A673 (cell line): ENCODE measurements around the gene GPR152. TPM values are rescaled to one million over a fixed set of nuclear protein-coding genes. Genes with fewer than 3 reads are reported as not detected.

Experiments
- BruUV-seq: library from RNA; stranded (reverse); fragments of 400-500 nt; replicated peaks from 2 replicates; lab custom pipeline; 2021; lab: Mats Ljungman, UMichigan
- CTCF ChIA-PET: fragments of 300-600 bp; sonication (Branson Sonifier 250); formaldehyde crosslinking; loops from one replicate; lab custom pipeline; 2022; ENCODE audit warnings: antibody characterized with exemption; lab: Charles Lee
- POLR2A ChIA-PET: fragments of 300-600 bp; sonication (Branson Sonifier 250); formaldehyde crosslinking; loops from one replicate; lab custom pipeline; 2022; ENCODE audit warnings: antibody characterized with exemption; ENCODE audit not compliant: low non-redundant PET; lab: Charles Lee
- DNase-seq: peaks from one replicate; pipeline ENCODE4 v3.0.0-alpha.2; 2015; ENCODE audit warnings: low spot score
- H3K27ac ChIP-seq: fragments of 200-600 bp; sonication (generic); 2 replicates; pipeline ENCODE4 v1.5.1; 2016; ENCODE audit warnings: mixed run types, low read depth, mild to moderate bottlenecking, mixed read lengths, antibody characterized with exemption, low read length; ENCODE audit not compliant: poor library complexity, severe bottlenecking
- H3K27me3 ChIP-seq: fragments of 200-600 bp; sonication (generic); replicated peaks from 2 replicates; pipeline ENCODE4 v1.6.1; 2017; ENCODE audit warnings: mixed run types, low read depth, mild to moderate bottlenecking, mixed read lengths, antibody characterized with exemption, low read length; ENCODE audit not compliant: insufficient read depth, poor library complexity
- H3K36me3 ChIP-seq: fragments of 200-600 bp; sonication (generic); 2 replicates; pipeline ENCODE4 v1.6.1; 2016; ENCODE audit warnings: mixed run types, mild to moderate bottlenecking, mixed read lengths, antibody characterized with exemption, low read length; ENCODE audit not compliant: insufficient read depth, poor library complexity, severe bottlenecking
- H3K4me1 ChIP-seq: fragments of 200-600 bp; sonication (generic); 2 replicates; pipeline ENCODE4 v1.6.1; 2017; ENCODE audit warnings: mixed run types, mild to moderate bottlenecking, mixed read lengths, antibody characterized with exemption, low read length; ENCODE audit not compliant: insufficient read depth, poor library complexity, severe bottlenecking
- H3K4me3 ChIP-seq: fragments of 200-600 bp; sonication (generic); 2 replicates; pipeline ENCODE4 v1.5.1; 2016; ENCODE audit warnings: low read depth, mixed run types, mild to moderate bottlenecking, mixed read lengths, low read length; ENCODE audit not compliant: poor library complexity, severe bottlenecking
- H3K9me3 ChIP-seq: fragments of 200-600 bp; sonication (generic); 2 replicates; pipeline ENCODE4 v1.6.1; 2016; ENCODE audit warnings: mixed run types, low read depth, mild to moderate bottlenecking, mixed read lengths, antibody characterized with exemption, low read length; ENCODE audit not compliant: poor library complexity, severe bottlenecking
- EZH2 ChIP-seq: fragments of 200-600 bp; sonication (generic); IDR thresholded peaks from 2 replicates; pipeline ENCODE4 v1.6.1; 2017; ENCODE audit warnings: borderline replicate concordance, low read depth, mild to moderate bottlenecking, mixed read lengths, antibody characterized with exemption, low read length; ENCODE audit not compliant: poor library complexity, severe bottlenecking
- intact Hi-C: fragments of 100-400 bp; cut with micrococcal nuclease; formaldehyde crosslinking; loops from one replicate; pipeline ENCODE4 v1.10.0; 2022; ENCODE audit not compliant: unreplicated experiment
- total RNA-seq: library from RNA; stranded (reverse); gene quantifications from 2 replicates; pipeline ENCODE4 v1.2.3, GENCODE V29; 2021
- TF ChIP-seq, protein P1 (sequence below): fragments of 300-800, 200-600 bp; sonication (generic); conservative IDR thresholded peaks from 2 replicates; pipeline ENCODE4 v1.5.1; 2017; ENCODE audit warnings: low read depth, mild to moderate bottlenecking, antibody characterized with exemption, low read length, moderate library complexity, mixed read lengths

The GPR152 gene
- total RNA-seq, 1 experiment from 2014 or later, result not detected

DNA sequence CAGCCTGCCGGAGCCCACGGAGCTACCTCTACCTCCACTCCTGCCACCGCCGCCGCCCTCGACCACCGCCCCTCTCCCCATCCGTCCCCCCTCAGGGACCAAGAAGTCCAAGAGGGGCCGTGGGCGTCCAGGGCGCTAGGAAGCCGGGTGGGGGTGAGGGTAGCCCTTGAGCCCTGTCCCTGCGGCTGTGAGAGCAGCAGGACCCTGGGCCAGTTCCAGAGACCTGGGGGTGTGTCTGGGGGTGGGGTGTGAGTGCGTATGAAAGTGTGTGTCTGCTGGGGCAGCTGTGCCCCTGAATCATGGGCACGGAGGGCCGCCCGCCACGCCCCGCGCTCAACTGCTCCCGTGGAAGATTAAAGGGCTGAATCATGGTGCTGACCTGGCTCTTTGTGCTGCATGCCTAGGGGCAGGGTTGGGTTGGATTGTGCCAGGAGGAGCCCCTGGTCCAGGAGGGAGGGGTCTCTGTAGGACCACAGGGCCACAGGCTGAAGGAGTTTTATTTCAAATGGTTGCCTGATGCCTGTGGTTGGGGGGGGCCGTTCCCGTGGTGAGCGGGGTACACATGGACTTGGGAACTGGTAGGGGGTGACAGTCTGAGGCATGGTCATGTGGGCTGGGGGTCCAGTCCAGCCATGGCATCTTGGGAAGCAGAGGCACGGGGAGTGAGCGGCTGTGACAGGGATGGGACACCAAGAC is 17.4 kb downstream of the GPR152 start:
- TF ChIP-seq EZH2, result no peak
- TF ChIP-seq, protein P1, sequence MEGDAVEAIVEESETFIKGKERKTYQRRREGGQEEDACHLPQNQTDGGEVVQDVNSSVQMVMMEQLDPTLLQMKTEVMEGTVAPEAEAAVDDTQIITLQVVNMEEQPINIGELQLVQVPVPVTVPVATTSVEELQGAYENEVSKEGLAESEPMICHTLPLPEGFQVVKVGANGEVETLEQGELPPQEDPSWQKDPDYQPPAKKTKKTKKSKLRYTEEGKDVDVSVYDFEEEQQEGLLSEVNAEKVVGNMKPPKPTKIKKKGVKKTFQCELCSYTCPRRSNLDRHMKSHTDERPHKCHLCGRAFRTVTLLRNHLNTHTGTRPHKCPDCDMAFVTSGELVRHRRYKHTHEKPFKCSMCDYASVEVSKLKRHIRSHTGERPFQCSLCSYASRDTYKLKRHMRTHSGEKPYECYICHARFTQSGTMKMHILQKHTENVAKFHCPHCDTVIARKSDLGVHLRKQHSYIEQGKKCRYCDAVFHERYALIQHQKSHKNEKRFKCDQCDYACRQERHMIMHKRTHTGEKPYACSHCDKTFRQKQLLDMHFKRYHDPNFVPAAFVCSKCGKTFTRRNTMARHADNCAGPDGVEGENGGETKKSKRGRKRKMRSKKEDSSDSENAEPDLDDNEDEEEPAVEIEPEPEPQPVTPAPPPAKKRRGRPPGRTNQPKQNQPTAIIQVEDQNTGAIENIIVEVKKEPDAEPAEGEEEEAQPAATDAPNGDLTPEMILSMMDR, result no peak
- no peak overlapping the region for H3K4me3 ChIP-seq
- no peak for DNase-seq
- H3K9me3 ChIP-seq, result no peaks in the 10 kb centered on the region
- no peaks in the 10 kb centered on the region for H3K4me1 ChIP-seq
- ChIA-PET CTCF (no interaction called here), POLR2A (no interaction called here)
- intact Hi-C loops, result no loop called here
- peaks cover 34% of the 10 kb centered on the region for H3K36me3 ChIP-seq
- H3K27me3 ChIP-seq, result no peaks in the 10 kb centered on the region
- no peak overlapping the region for H3K27ac ChIP-seq
- BruUV-seq, result no TSS peak

DNA sequence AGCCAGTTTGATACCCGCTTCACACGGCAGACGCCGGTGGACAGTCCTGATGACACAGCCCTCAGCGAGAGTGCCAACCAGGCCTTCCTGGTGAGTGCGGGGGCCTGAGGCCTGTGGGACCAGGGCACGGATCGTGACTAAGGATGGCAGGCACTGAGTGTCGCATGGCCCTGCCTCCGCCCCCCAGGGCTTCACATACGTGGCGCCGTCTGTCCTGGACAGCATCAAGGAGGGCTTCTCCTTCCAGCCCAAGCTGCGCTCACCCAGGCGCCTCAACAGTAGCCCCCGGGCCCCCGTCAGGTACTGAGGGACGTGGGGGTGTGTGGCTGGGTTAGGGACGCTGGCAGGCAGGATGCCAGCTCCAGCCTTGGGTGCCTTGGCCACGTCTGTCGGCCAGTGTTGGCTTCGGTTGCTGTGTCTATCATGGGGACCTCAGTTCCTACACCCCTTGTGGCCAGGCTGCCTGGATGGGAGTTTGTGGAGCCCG is 18.1 kb downstream of the GPR152 start:
- no peaks in the 10 kb centered on the region for H3K27me3 ChIP-seq
- peaks cover 1% of the 10 kb centered on the region for H3K4me1 ChIP-seq
- BruUV-seq, result no TSS peak

DNA sequence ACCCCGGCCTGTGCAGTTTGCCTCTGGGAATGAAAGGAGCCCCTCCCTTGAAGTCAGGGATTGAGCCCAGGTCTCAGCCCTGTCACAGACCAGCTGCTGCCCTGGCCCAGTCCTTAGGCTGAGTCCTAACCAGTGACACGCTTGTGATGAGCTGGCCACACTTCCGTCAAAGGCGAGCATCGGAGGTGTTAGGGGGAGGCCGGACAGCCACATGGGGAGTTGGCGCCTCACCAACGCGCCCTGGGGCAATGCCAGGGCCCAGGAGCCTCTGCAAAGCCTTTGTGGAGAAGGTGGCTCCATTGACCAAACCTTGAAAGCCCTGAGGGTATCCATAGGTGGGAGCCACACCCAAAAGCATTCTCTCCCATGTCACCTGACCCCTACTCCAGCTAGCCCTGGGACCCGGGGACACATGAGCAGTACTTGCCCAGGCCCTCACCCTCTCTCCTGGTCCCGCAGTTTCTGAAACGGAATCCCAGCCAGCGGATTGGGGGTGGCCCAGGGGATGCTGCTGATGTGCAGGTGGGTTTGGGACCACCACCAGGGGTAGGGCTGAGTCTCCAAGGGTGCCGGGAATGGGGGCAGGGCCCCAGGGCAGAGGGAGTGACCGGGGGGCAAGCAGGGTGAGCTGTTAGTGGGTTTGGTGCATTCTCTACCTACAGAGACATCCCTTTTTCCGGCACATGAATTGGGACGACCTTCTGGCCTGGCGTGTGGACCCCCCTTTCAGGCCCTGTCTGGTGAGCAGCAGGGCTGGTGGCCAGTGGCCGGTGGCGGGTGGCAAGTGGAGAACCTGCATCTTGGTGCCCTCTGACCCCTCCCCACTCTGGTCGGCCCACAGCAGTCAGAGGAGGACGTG is 18.8 kb downstream of the GPR152 start:
- H3K4me3 ChIP-seq, result no peak overlapping the region
- no TSS peak for BruUV-seq
- peaks cover 8% of the 10 kb centered on the region for H3K4me1 ChIP-seq
- TF ChIP-seq EZH2, result no peak
- intact Hi-C loops, result no loop called here
- no peaks in the 10 kb centered on the region for H3K27me3 ChIP-seq
- ChIA-PET CTCF (no interaction called here), POLR2A (no interaction called here)
- no peak for DNase-seq
- H3K27ac ChIP-seq, result no peak overlapping the region
- H3K36me3 ChIP-seq, result peaks cover 33% of the 10 kb centered on the region
- H3K9me3 ChIP-seq, result no peaks in the 10 kb centered on the region

More for the DNA sequence above, 18.1 kb downstream of the GPR152 start:
- TF ChIP-seq, protein P1, result no peak
- no peak for TF ChIP-seq EZH2
- Histone ChIP-seq H3K4me3 (no peak overlapping the region), H3K27ac (no peak overlapping the region), H3K9me3 (no peaks in the 10 kb centered on the region), H3K36me3 (peaks cover 34% of the 10 kb centered on the region)
- ChIA-PET POLR2A (no interaction called here), CTCF (no interaction called here)
- intact Hi-C loops, result no loop called here
- no peak for DNase-seq
